Activated T-cell treated with anti-CD3 and anti-CD28 coated beads for 1 hour (primary cell): ENCODE data around the gene TEX51.

Experiments
- DNase-seq: peaks from one replicate; pipeline ENCODE4 v3.0.0-alpha.2; 2020; ENCODE audit warnings: low read depth

Gene TEX51

GRCh38 chr2:126879348-126880298, 19.1 kb upstream of the TEX51 start:
- DNase-seq: no peak

GRCh38 chr2:126880324-126880723, 18.4 kb upstream of the TEX51 start:
- no peak for DNase-seq

- no peak for DNase-seq
These were observed 17.9 kb upstream of the TEX51 start for GRCh38 chr2:126880817-126881216.

- no peak for DNase-seq
These were observed 17.1 kb upstream of the TEX51 start for GRCh38 chr2:126881591-126881990.

- no peak for DNase-seq
These were observed 16.5 kb upstream of the TEX51 start for GRCh38 chr2:126882181-126882580.

- DNase-seq: no peak
These were observed 15.7 kb upstream of the TEX51 start for GRCh38 chr2:126882736-126883665.

GRCh38 chr2:126883666-126884040, 15.0 kb upstream of the TEX51 start:
- no peak for DNase-seq

GRCh38 chr2:126884861-126885750, 13.6 kb upstream of the TEX51 start:
- DNase-seq: no peak

- DNase-seq: no peak
These were observed 12.9 kb upstream of the TEX51 start for GRCh38 chr2:126885751-126886210.

GRCh38 chr2:126886211-126886915, 12.3 kb upstream of the TEX51 start:
- peak; percentile 5 for DNase-seq

GRCh38 chr2:126886916-126887280, 11.8 kb upstream of the TEX51 start:
- DNase-seq: no peak

GRCh38 chr2:126887506-126887905, 11.2 kb upstream of the TEX51 start:
- no peak for DNase-seq

GRCh38 chr2:126888046-126888445, 10.6 kb upstream of the TEX51 start:
- DNase-seq: no peak

- no peak for DNase-seq
These were observed 9.6 kb upstream of the TEX51 start for GRCh38 chr2:126889071-126889470.

GRCh38 chr2:126889496-126890135, 9.1 kb upstream of the TEX51 start:
- no peak for DNase-seq

- DNase-seq: no peak
These were observed 8.6 kb upstream of the TEX51 start for GRCh38 chr2:126890136-126890510.

GRCh38 chr2:126890551-126891450, 7.9 kb upstream of the TEX51 start:
- DNase-seq: no peak

- DNase-seq: no peak
These were observed 6.8 kb upstream of the TEX51 start for GRCh38 chr2:126891681-126892500.

- no peak for DNase-seq
These were observed 5.5 kb upstream of the TEX51 start for GRCh38 chr2:126893153-126893552.
